GM21367 (cell line): ENCODE data around the gene PTBP3.
"Not testable (repeated sequence)": the region's sequence is repeated elsewhere in the genome, so short reads cannot be mapped to it uniquely, and the experiment has no call there.

Source experiments
- ATAC-seq: cut with Tn5 transposase; IDR thresholded peaks from one replicate; pipeline ENCODE4 v1.9.1; 2021; ENCODE audit not compliant: unreplicated experiment

Gene PTBP3

GRCh38 chr9:112218908-112219307 is 114.5 kb downstream of the PTBP3 start:
- peak; percentile 89 for ATAC-seq

GRCh38 chr9:112212926-112213325 is 120.5 kb downstream of the PTBP3 start:
- ATAC-seq, result no peak

- no peak for ATAC-seq
Measured at GRCh38 chr9:112207451-112207850, 126.0 kb downstream of the PTBP3 start.

- no peak for ATAC-seq
Measured at GRCh38 chr9:112203536-112203935, 129.9 kb downstream of the PTBP3 start.

GRCh38 chr9:112200711-112201110 is 132.7 kb downstream of the PTBP3 start:
- ATAC-seq, result no peak

GRCh38 chr9:112198646-112199045 is 134.8 kb downstream of the PTBP3 start:
- ATAC-seq, result no peak

- ATAC-seq, result no peak
Measured at GRCh38 chr9:112194969-112195431, 138.4 kb downstream of the PTBP3 start.

GRCh38 chr9:112193572-112194288 is 139.7 kb downstream of the PTBP3 start:
- no peak for ATAC-seq

- ATAC-seq, result not testable (repeated sequence)
Measured at GRCh38 chr9:112190320-112190719, 143.1 kb downstream of the PTBP3 start.

- ATAC-seq, result no peak
Measured at GRCh38 chr9:112188884-112189283, 144.5 kb downstream of the PTBP3 start.

GRCh38 chr9:112187404-112187803 is 146.0 kb downstream of the PTBP3 start:
- ATAC-seq, result no peak

GRCh38 chr9:112186695-112187094 is 146.7 kb downstream of the PTBP3 start:
- ATAC-seq, result no peak

GRCh38 chr9:112184946-112185345 is 148.5 kb downstream of the PTBP3 start:
- no peak for ATAC-seq

GRCh38 chr9:112184221-112184620 is 149.2 kb downstream of the PTBP3 start:
- no peak for ATAC-seq

GRCh38 chr9:112180387-112180881 is 153.0 kb downstream of the PTBP3 start:
- no peak for ATAC-seq

- ATAC-seq, result no peak
Measured at GRCh38 chr9:112179816-112180215, 153.6 kb downstream of the PTBP3 start.

GRCh38 chr9:112176524-112176923 is 156.9 kb downstream of the PTBP3 start:
- ATAC-seq, result no peak

GRCh38 chr9:112175796-112176315 is 157.6 kb downstream of the PTBP3 start:
- ATAC-seq, result no peak

- ATAC-seq, result peak; percentile 35
Measured at GRCh38 chr9:112174965-112175795, 158.2 kb downstream of the PTBP3 start, which contains the start of gene SUSD1. Gene SUSD1, minus strand, starts transcription at chr9:112175297. Its CDS starts 62 bp downstream, at chr9:112175235.

- ATAC-seq, result peak; percentile 84
Measured at GRCh38 chr9:112174222-112174964, 159.0 kb downstream of the PTBP3 start.
